HEK293 (cell line): ENCODE measurements around the gene CDKL5.

Experiments
- CTCF ChIA-PET: fragments of 350-600 bp; formaldehyde crosslinking; extraction: SDS; loops from one replicate; lab custom pipeline; 2021; ENCODE audit warnings: antibody characterized with exemption; lab: Yijun Ruan, JAX
- POLR2A ChIA-PET: fragments of 300-600 bp; formaldehyde crosslinking; extraction: SDS; loops from one replicate; lab custom pipeline; 2020; ENCODE audit warnings: antibody characterized with exemption, inconsistent platforms; lab: Yijun Ruan, JAX
- H3K27ac ChIP-seq: fragments of 200-500 bp; sonication (Bioruptor generic); 2 replicates; pipeline ENCODE4 v1.5.1; 2014; ENCODE audit warnings: low read depth, low read length, control low read depth, inconsistent platforms; ENCODE audit errors: extremely low read depth
- H3K36me3 ChIP-seq, 2 experiments: fragments of 200-500 bp in 1 of 2; sonication (Bioruptor generic) in 1 of 2; 1 replicate in 1 of 2; 2 replicates in 1 of 2; pipeline ENCODE4 v1.5.1; 2014 to 2017; ENCODE audit warnings: inconsistent platforms in 2 of 2, low read length in 2 of 2; ENCODE audit not compliant: control insufficient read depth in 2 of 2, insufficient read depth in 1 of 2
- H3K4me1 ChIP-seq: fragments of 200-500 bp; sonication (Bioruptor generic); 2 replicates; pipeline ENCODE4 v1.5.1; 2014; ENCODE audit warnings: mild to moderate bottlenecking, low read length, inconsistent platforms; ENCODE audit not compliant: control insufficient read depth, insufficient read depth
- H3K4me3 ChIP-seq: 2 replicates; pipeline ENCODE4 v1.5.1; 2011; ENCODE audit warnings: low read depth, mild to moderate bottlenecking, control low read depth, low read length, moderate library complexity
- H3K9me3 ChIP-seq: fragments of 200-500 bp; sonication (Bioruptor generic); 2 replicates; pipeline ENCODE4 v1.5.1; 2014; ENCODE audit warnings: low read depth, low read length, inconsistent platforms; ENCODE audit not compliant: control insufficient read depth, insufficient read depth
- OSR2 ChIP-seq: fragments of 450-650 bp; formaldehyde crosslinking; IDR thresholded peaks from 2 replicates; pipeline ENCODE4 v1.5.1; 2016; ENCODE audit warnings: missing biosample characterization, missing genetic modification characterization
- PRDM10 ChIP-seq: fragments of 450-650 bp; formaldehyde crosslinking; IDR thresholded peaks from 2 replicates; pipeline ENCODE4 v1.5.1; 2016; ENCODE audit warnings: missing biosample characterization, missing genetic modification characterization
- SCRT2 ChIP-seq: fragments of 450-650 bp; formaldehyde crosslinking; IDR thresholded peaks from 2 replicates; pipeline ENCODE4 v1.5.1; 2016; ENCODE audit warnings: missing biosample characterization, missing genetic modification characterization
- ZBTB7A ChIP-seq: fragments of 450-650 bp; formaldehyde crosslinking; IDR thresholded peaks from 2 replicates; pipeline ENCODE4 v1.5.1; 2016; ENCODE audit warnings: low read depth, missing biosample characterization, missing genetic modification characterization
- ZFHX2 ChIP-seq: fragments of 450-650 bp; formaldehyde crosslinking; conservative IDR thresholded peaks from 2 replicates; pipeline ENCODE4 v1.5.1; 2016; ENCODE audit warnings: missing biosample characterization, missing genetic modification characterization
- ZFP69B ChIP-seq: fragments of 450-650 bp; formaldehyde crosslinking; IDR thresholded peaks from 2 replicates; pipeline ENCODE4 v1.5.1; 2016; ENCODE audit warnings: missing biosample characterization, missing genetic modification characterization
- ZNF112 ChIP-seq: fragments of 450-650 bp; formaldehyde crosslinking; IDR thresholded peaks from 2 replicates; pipeline ENCODE4 v1.5.0; 2017; ENCODE audit warnings: missing biosample characterization, missing genetic modification characterization
- ZNF121 ChIP-seq: fragments of 450-650 bp; formaldehyde crosslinking; IDR thresholded peaks from 2 replicates; pipeline ENCODE4 v1.5.1; 2016; ENCODE audit warnings: missing biosample characterization, missing genetic modification characterization
- ZNF133 ChIP-seq: fragments of 450-650 bp; formaldehyde crosslinking; IDR thresholded peaks from 2 replicates; pipeline ENCODE4 v1.5.1; 2016; ENCODE audit warnings: missing biosample characterization, missing genetic modification characterization
- ZNF174 ChIP-seq: fragments of 450-650 bp; formaldehyde crosslinking; IDR thresholded peaks from 2 replicates; pipeline ENCODE4 v1.5.0; 2017; ENCODE audit warnings: missing biosample characterization, mild to moderate bottlenecking, missing genetic modification characterization
- ZNF23 ChIP-seq: fragments of 450-650 bp; formaldehyde crosslinking; IDR thresholded peaks from 2 replicates; pipeline ENCODE4 v1.5.1; 2016; ENCODE audit warnings: missing biosample characterization, missing genetic modification characterization, borderline replicate concordance
- ZNF354C ChIP-seq: fragments of 450-650 bp; formaldehyde crosslinking; IDR thresholded peaks from 2 replicates; pipeline ENCODE4 v1.5.1; 2016; ENCODE audit warnings: missing biosample characterization, missing genetic modification characterization, low read depth, borderline replicate concordance
- ZNF366 ChIP-seq: fragments of 450-650 bp; formaldehyde crosslinking; conservative IDR thresholded peaks from 2 replicates; pipeline ENCODE4 v1.5.1; 2016; ENCODE audit warnings: missing biosample characterization, missing genetic modification characterization
- ZNF391 ChIP-seq: fragments of 450-650 bp; formaldehyde crosslinking; IDR thresholded peaks from 2 replicates; pipeline ENCODE4 v1.5.1; 2016; ENCODE audit warnings: low read depth, missing biosample characterization, missing genetic modification characterization, borderline replicate concordance
- ZNF423 ChIP-seq: fragments of 450-650 bp; formaldehyde crosslinking; IDR thresholded peaks from 2 replicates; pipeline ENCODE4 v1.5.1; 2016; ENCODE audit warnings: missing biosample characterization, missing genetic modification characterization
- ZNF426 ChIP-seq: fragments of 450-650 bp; formaldehyde crosslinking; IDR thresholded peaks from 2 replicates; pipeline ENCODE4 v1.5.1; 2017; ENCODE audit warnings: missing biosample characterization, missing genetic modification characterization, mild to moderate bottlenecking, inconsistent platforms, moderate library complexity
- ZNF449 ChIP-seq: fragments of 450-650 bp; formaldehyde crosslinking; IDR thresholded peaks from 2 replicates; pipeline ENCODE4 v1.5.1; 2017; ENCODE audit warnings: missing biosample characterization, mild to moderate bottlenecking, missing genetic modification characterization, moderate library complexity
- ZNF48 ChIP-seq: fragments of 450-650 bp; formaldehyde crosslinking; IDR thresholded peaks from 2 replicates; pipeline ENCODE4 v1.5.1; 2016; ENCODE audit warnings: missing biosample characterization, missing genetic modification characterization
- ZNF501 ChIP-seq: fragments of 450-650 bp; formaldehyde crosslinking; IDR thresholded peaks from 2 replicates; pipeline ENCODE4 v1.5.1; 2016; ENCODE audit warnings: missing biosample characterization, missing genetic modification characterization
- ZNF514 ChIP-seq: fragments of 450-650 bp; formaldehyde crosslinking; IDR thresholded peaks from 2 replicates; pipeline ENCODE4 v1.5.1; 2016; ENCODE audit warnings: missing biosample characterization, missing genetic modification characterization
- ZNF530 ChIP-seq: fragments of 450-650 bp; formaldehyde crosslinking; IDR thresholded peaks from 2 replicates; pipeline ENCODE4 v1.5.1; 2016; ENCODE audit warnings: low read depth, missing biosample characterization, missing genetic modification characterization
- ZNF549 ChIP-seq: fragments of 450-650 bp; IDR thresholded peaks from 2 replicates; pipeline ENCODE4 v1.5.1; 2018; ENCODE audit warnings: missing biosample characterization, missing genetic modification characterization, mild to moderate bottlenecking, inconsistent platforms, moderate library complexity
- ZNF596 ChIP-seq: fragments of 450-650 bp; IDR thresholded peaks from 2 replicates; pipeline ENCODE4 v1.5.0; 2018; ENCODE audit warnings: missing biosample characterization, mild to moderate bottlenecking, missing genetic modification characterization, moderate library complexity
- ZNF600 ChIP-seq: fragments of 450-650 bp; formaldehyde crosslinking; IDR thresholded peaks from 2 replicates; pipeline ENCODE4 v1.5.1; 2016; ENCODE audit warnings: missing biosample characterization, missing genetic modification characterization
- ZNF626 ChIP-seq: fragments of 450-650 bp; sonication (Bioruptor Pico); formaldehyde crosslinking; IDR thresholded peaks from 2 replicates; pipeline ENCODE4 v1.5.1; 2018; ENCODE audit warnings: missing biosample characterization, missing genetic modification characterization, inconsistent platforms
- ZNF747 ChIP-seq: fragments of 450-650 bp; formaldehyde crosslinking; IDR thresholded peaks from 2 replicates; pipeline ENCODE4 v1.5.1; 2016; ENCODE audit warnings: missing biosample characterization, missing genetic modification characterization
- ZNF768 ChIP-seq: fragments of 450-650 bp; formaldehyde crosslinking; IDR thresholded peaks from 2 replicates; pipeline ENCODE4 v1.5.1; 2018; ENCODE audit warnings: missing biosample characterization, mild to moderate bottlenecking, missing genetic modification characterization
- ZNF785 ChIP-seq: fragments of 450-650 bp; formaldehyde crosslinking; IDR thresholded peaks from 2 replicates; pipeline ENCODE4 v1.5.1; 2016; ENCODE audit warnings: missing biosample characterization, missing genetic modification characterization
- ZSCAN23 ChIP-seq: fragments of 450-650 bp; formaldehyde crosslinking; IDR thresholded peaks from 2 replicates; pipeline ENCODE4 v1.5.1; 2016; ENCODE audit warnings: missing biosample characterization, missing genetic modification characterization
- TF ChIP-seq, protein P1 (sequence below): fragments of 450-650 bp; formaldehyde crosslinking; IDR thresholded peaks from 2 replicates; pipeline ENCODE4 v1.5.1; 2016; ENCODE audit warnings: missing biosample characterization, missing genetic modification characterization
- TF ChIP-seq, protein P2 (sequence below): fragments of 450-650 bp; formaldehyde crosslinking; IDR thresholded peaks from 2 replicates; pipeline ENCODE4 v1.5.1; 2016; ENCODE audit warnings: missing biosample characterization, missing genetic modification characterization, borderline replicate concordance

CDKL5 gene

GRCh38 chrX:18643243-18643642 is 217.8 kb downstream of the CDKL5 start:
- Histone ChIP-seq H3K4me1 (no peaks in the 10 kb centered on the region), H3K4me3 (no peak overlapping the region), H3K27ac (no peak overlapping the region), H3K36me3 (no peaks in the 10 kb centered on the region), H3K9me3 (no peaks in the 10 kb centered on the region)
- CTCF ChIA-PET = no interaction called here
- no peak for TF ChIP-seq ZFHX2
- TF ChIP-seq ZNF48 (tag by site-specific recombination) = no peak
- no peak for TF ChIP-seq ZNF530 (tag by site-specific recombination)
- no peak for TF ChIP-seq PRDM10 (tag by site-specific recombination)
- TF ChIP-seq ZFP69B (tag by site-specific recombination) = no peak
- TF ChIP-seq ZNF133 (tag by site-specific recombination) = no peak
- no peak for TF ChIP-seq ZNF121 (tag by site-specific recombination)
- TF ChIP-seq ZNF768 (tag by site-specific recombination) = no peak
- no peak for TF ChIP-seq ZSCAN23
- no peak for TF ChIP-seq ZNF785 (tag by site-specific recombination)
- TF ChIP-seq ZNF501 (tag by site-specific recombination) = no peak
- TF ChIP-seq ZNF449 (tag by site-specific recombination) = no peak
- no peak for TF ChIP-seq ZNF747 (tag by site-specific recombination)
- TF ChIP-seq ZNF391 (tag by site-specific recombination) = no peak
- no peak for TF ChIP-seq ZNF549
- no peak for TF ChIP-seq ZNF596 (tag by site-specific recombination)
- TF ChIP-seq, protein P1, sequence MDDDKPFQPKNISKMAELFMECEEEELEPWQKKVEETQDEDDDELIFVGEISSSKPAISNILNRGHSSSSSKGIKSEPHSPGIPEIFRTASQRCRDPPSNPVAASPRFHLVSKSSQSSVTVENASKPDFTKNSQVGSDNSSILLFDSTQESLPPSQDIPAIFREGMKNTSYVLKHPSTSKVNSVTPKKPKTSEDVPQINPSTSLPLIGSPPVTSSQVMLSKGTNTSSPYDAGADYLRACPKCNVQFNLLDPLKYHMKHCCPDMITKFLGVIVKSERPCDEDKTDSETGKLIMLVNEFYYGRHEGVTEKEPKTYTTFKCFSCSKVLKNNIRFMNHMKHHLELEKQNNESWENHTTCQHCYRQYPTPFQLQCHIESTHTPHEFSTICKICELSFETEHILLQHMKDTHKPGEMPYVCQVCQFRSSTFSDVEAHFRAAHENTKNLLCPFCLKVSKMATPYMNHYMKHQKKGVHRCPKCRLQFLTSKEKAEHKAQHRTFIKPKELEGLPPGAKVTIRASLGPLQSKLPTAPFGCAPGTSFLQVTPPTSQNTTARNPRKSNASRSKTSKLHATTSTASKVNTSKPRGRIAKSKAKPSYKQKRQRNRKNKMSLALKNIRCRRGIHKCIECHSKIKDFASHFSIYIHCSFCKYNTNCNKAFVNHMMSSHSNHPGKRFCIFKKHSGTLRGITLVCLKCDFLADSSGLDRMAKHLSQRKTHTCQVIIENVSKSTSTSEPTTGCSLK (tag by site-specific recombination) = no peak
- TF ChIP-seq ZNF23 = no peak
- no peak for TF ChIP-seq ZNF354C (tag by site-specific recombination)
- POLR2A ChIA-PET = no interaction called here

DNA sequence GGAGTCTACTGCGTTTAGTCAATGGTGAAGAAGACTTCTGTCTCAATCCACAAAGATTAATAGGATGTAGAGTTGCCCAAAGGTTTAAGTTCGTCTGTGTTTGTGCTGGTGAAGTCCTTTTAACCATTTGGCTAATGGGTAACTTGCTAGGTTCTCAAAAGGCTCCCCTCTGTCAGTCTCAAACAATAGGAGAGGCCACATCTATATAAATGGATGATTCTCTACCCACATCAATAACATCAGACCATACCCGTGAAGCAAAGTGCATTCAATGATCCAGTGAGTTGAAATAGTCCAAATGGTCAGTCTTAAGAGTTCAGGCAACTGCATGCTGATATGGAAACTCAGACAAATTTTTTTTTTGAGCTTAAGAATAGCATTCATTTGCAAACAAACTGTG is 218.4 kb downstream of the CDKL5 start:
- TF ChIP-seq OSR2 (no peak), ZNF626 (tag by site-specific recombination) (no peak), ZNF514 (tag by site-specific recombination) (no peak), ZBTB7A (tag by site-specific recombination) (no peak), ZNF600 (tag by site-specific recombination) (no peak), ZNF366 (tag by site-specific recombination) (no peak), ZNF423 (tag by site-specific recombination) (no peak), SCRT2 (tag by site-specific recombination) (no peak), ZNF174 (tag by site-specific recombination) (no peak), ZNF426 (tag by site-specific recombination) (no peak), ZNF112 (tag by site-specific recombination) (no peak)
- TF ChIP-seq, protein P2, sequence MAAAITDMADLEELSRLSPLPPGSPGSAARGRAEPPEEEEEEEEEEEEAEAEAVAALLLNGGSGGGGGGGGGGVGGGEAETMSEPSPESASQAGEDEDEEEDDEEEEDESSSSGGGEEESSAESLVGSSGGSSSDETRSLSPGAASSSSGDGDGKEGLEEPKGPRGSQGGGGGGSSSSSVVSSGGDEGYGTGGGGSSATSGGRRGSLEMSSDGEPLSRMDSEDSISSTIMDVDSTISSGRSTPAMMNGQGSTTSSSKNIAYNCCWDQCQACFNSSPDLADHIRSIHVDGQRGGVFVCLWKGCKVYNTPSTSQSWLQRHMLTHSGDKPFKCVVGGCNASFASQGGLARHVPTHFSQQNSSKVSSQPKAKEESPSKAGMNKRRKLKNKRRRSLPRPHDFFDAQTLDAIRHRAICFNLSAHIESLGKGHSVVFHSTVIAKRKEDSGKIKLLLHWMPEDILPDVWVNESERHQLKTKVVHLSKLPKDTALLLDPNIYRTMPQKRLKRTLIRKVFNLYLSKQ (tag by site-specific recombination) = no peak
- CTCF ChIA-PET = interaction anchor here (0.6 kb wide), 1 partner anchor 16 kb away, joined by 6 read pairs; no protein-coding TSS in a partner anchor

More for the DNA sequence above, 218.4 kb downstream of the CDKL5 start:
- Histone ChIP-seq H3K4me3 (no peak overlapping the region), H3K36me3 (no peaks in the 10 kb centered on the region), H3K9me3 (no peaks in the 10 kb centered on the region), H3K4me1 (no peaks in the 10 kb centered on the region), H3K27ac (no peak overlapping the region)
- POLR2A ChIA-PET = no interaction called here
